Upper lobe of left lung (tissue), 4 donors: ENCODE results near the gene C17orf100.

Experiments
- EP300 ChIP-seq, 4 donors: sonication (generic); formaldehyde crosslinking; IDR thresholded peaks; one replicate each; pipeline ENCODE4 v1.5.1; 2017; ENCODE audit warnings: antibody characterized with exemption in 4 of 4, control low read depth in 2 of 4
- POLR2A ChIP-seq, 4 donors: fragments of 450-650 bp; IDR thresholded peaks; one replicate each; pipeline ENCODE4 v1.5.1; 2016 to 2017; ENCODE audit warnings: antibody characterized with exemption in 4 of 4, mild to moderate bottlenecking in 2 of 4
- POLR2AphosphoS5 ChIP-seq, 2 donors: sonication (generic); formaldehyde crosslinking; IDR thresholded peaks; one replicate each; pipeline ENCODE4 v1.5.1; 2017; ENCODE audit warnings: antibody characterized with exemption in 2 of 2
- TF ChIP-seq, protein P1 (sequence below), 6 experiments: fragments of 450-650 bp in 4 of 6; fragments of 200-600 bp in 2 of 6; sonication (generic) in 2 of 6; IDR thresholded peaks; one replicate each; pipeline ENCODE4 v1.5.1; 2016 to 2019; ENCODE audit warnings: antibody characterized with exemption in 6 of 6

DNA sequence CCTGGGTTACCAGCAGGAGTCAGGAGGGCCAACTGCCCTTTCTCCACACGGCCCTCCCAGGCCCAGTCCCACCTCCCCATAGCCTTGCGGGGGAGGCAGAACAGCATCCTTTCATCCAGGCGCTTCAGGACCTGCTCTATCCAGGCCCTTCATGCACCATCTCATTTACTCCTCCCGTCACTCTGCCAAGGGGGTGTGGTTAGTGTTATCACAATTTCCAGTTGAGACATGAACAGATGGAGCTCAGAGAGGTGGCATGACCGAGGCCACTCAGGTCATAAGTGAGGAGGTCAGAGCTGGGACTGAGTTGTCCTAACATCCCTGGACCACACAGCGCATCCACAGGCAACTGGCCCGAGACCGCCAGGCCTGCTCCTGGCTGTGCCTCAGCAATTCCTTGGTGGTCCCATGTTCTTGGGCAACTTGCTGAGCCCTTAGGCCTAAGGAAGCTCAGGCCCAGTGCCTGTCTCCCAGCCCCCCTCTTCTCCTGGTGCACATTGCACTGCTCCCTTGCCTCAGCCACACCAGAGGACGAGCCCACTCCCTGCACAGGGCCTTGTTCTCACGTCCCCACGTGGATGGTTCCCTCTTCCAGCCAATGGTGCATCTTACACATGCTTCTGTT, 23.8 kb downstream of the C17orf100 start:
- TF ChIP-seq POLR2A (IDR thresholded peaks at IDR 0.05) (no peak), EP300 (IDR thresholded peaks at IDR 0.05) (no peak), POLR2AphosphoS5 (IDR thresholded peaks at IDR 0.05) (no peak)
- TF ChIP-seq, protein P1, sequence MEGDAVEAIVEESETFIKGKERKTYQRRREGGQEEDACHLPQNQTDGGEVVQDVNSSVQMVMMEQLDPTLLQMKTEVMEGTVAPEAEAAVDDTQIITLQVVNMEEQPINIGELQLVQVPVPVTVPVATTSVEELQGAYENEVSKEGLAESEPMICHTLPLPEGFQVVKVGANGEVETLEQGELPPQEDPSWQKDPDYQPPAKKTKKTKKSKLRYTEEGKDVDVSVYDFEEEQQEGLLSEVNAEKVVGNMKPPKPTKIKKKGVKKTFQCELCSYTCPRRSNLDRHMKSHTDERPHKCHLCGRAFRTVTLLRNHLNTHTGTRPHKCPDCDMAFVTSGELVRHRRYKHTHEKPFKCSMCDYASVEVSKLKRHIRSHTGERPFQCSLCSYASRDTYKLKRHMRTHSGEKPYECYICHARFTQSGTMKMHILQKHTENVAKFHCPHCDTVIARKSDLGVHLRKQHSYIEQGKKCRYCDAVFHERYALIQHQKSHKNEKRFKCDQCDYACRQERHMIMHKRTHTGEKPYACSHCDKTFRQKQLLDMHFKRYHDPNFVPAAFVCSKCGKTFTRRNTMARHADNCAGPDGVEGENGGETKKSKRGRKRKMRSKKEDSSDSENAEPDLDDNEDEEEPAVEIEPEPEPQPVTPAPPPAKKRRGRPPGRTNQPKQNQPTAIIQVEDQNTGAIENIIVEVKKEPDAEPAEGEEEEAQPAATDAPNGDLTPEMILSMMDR (IDR thresholded peaks at IDR 0.05), result no peak
